ENCODE results near the gene MINAR1. TPM values are rescaled to one million over a fixed set of nuclear protein-coding genes. Genes with fewer than 3 reads are reported as not detected.

Gene MINAR1
- total and polyA plus RNA-seq, 2 of the 13 experiments (the other 11 are each of a cell fraction or from before 2014, with no cell fraction given): 0.15 to 0.16 TPM

- TF ChIP-seq ZNF646 (CRISPR knock-in tag; IDR thresholded peaks at IDR 0.05) (no peak), ZNF432 (CRISPR knock-in tag; IDR thresholded peaks at IDR 0.05; ENCODE audit: borderline replicate concordance) (no peak), ZNF574 (CRISPR knock-in tag; IDR thresholded peaks at IDR 0.05) (no peak)
- TF ChIP-seq, protein P1, sequence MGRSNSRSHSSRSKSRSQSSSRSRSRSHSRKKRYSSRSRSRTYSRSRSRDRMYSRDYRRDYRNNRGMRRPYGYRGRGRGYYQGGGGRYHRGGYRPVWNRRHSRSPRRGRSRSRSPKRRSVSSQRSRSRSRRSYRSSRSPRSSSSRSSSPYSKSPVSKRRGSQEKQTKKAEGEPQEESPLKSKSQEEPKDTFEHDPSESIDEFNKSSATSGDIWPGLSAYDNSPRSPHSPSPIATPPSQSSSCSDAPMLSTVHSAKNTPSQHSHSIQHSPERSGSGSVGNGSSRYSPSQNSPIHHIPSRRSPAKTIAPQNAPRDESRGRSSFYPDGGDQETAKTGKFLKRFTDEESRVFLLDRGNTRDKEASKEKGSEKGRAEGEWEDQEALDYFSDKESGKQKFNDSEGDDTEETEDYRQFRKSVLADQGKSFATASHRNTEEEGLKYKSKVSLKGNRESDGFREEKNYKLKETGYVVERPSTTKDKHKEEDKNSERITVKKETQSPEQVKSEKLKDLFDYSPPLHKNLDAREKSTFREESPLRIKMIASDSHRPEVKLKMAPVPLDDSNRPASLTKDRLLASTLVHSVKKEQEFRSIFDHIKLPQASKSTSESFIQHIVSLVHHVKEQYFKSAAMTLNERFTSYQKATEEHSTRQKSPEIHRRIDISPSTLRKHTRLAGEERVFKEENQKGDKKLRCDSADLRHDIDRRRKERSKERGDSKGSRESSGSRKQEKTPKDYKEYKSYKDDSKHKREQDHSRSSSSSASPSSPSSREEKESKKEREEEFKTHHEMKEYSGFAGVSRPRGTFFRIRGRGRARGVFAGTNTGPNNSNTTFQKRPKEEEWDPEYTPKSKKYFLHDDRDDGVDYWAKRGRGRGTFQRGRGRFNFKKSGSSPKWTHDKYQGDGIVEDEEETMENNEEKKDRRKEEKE (IDR thresholded peaks at IDR 0.05): no peak
- TF ChIP-seq, protein P2, sequence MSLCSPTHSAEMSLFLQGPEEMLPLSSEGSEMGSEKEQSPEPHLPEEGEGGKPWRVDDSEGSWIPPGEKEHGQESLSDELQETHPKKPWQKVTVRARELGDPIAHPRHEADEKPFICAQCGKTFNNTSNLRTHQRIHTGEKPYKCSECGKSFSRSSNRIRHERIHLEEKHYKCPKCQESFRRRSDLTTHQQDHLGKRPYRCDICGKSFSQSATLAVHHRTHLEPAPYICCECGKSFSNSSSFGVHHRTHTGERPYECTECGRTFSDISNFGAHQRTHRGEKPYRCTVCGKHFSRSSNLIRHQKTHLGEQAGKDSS (CRISPR knock-in tag; IDR thresholded peaks at IDR 0.05; ENCODE audit: borderline replicate concordance, low read depth): no peak
Observed at GRCh38 chr15:79440355-79440908, 8.3 kb downstream of the MINAR1 start (continued).
